ENCODE data around the gene BROX.
A peak's percentile ranks its signal among the peaks of the same experiment; 100 is the strongest.
"Not testable (repeated sequence)": the region's sequence is repeated elsewhere in the genome, so short reads cannot be mapped to it uniquely, and the experiment has no call there.

The BROX gene, protein sequence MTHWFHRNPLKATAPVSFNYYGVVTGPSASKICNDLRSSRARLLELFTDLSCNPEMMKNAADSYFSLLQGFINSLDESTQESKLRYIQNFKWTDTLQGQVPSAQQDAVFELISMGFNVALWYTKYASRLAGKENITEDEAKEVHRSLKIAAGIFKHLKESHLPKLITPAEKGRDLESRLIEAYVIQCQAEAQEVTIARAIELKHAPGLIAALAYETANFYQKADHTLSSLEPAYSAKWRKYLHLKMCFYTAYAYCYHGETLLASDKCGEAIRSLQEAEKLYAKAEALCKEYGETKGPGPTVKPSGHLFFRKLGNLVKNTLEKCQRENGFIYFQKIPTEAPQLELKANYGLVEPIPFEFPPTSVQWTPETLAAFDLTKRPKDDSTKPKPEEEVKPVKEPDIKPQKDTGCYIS

DNA sequence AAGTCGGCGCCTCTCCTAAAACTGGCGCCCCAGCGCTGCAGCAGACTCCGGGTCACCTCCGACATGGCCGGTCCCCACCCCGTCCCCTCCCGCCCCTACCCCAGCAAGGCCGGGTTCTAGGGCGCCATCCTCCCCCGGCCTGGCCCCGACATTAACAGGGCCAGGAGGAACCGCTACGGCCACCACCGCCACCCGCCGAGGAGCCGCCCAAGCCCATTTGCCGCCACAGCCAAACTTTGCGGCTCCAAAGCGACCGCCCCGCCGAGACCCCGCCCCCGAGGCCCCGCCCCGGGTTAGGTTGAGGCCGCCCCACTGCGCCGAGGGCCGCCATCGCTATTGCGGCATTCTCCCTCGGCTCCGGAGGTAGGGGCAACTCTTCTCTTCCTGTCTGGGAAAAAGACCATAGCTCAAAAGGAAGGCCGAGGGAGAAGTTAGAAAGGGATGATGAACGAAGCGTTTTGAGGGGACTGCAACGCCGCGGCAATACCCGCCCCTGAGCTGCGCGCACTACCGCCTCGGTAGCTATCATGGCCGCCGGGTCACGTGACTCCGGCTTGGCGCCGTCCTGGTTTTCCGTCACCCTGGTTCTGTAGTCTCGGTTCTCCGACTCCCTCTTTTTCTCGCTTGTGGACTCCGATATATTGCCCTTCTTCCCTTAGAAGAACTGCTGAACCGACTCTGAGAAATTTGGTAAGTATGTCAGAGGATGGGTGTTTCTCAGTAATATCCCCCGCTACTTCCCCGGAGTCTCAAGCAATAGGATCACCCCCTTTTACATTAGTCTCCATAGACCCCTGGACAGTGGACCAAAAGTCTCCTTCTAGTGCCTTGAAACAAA is at the start of gene BROX, which contains the start of gene AIDA:
BROX (plus strand) TSS at position 312 of the 838 bp plus-strand sequence. CDS start 3,136 bp downstream, outside the sequence.
AIDA (minus strand) TSS at position 239 of the 838 bp plus-strand sequence; CDS start at position 65, 174 bp downstream.
- DNase-seq, result peak; percentile 98

DNA sequence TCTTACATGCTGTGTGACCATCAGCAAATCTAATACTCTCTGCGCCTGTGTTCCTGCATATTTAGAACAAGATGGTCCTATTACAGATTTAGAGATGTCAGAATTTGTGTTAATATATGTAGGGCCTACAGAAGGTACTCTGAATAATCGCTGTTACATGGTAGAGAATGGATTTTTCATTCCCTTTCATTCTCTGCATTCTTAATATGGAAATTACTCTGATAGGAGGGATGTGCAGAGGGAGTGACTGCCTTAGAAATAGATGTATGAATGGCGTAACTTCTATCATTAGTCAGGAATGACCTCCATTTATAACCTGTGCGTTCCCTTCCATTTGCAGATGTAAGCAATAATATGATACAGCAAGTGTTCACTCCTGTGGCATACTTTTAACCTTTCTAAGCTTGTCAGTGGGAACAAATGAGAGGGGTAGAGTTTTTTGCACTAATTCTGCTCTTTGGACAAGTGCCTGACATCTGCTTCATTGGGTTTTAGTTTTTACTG is 48.9 kb upstream of the BROX start:
- DNase-seq, result no peak

DNA sequence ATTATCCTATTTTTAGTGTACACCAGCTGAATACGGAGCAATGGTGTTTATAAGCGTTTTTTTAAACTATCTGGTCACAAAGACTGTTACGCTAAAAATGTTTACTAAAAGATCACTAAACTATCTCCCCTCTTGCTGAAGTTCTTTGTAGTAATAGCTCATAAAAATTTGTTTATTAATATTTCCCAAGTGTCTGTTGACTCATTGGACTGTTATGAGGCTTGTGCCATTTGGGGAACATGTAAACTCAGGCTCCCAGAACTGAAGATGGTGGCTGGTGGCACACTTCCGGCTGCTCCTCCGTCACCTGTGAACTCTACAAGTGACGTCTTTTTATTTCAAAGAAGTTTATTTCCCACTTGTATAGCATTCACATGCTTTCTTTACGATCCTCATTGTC is 46.4 kb upstream of the BROX start:
- no peak for DNase-seq

DNA sequence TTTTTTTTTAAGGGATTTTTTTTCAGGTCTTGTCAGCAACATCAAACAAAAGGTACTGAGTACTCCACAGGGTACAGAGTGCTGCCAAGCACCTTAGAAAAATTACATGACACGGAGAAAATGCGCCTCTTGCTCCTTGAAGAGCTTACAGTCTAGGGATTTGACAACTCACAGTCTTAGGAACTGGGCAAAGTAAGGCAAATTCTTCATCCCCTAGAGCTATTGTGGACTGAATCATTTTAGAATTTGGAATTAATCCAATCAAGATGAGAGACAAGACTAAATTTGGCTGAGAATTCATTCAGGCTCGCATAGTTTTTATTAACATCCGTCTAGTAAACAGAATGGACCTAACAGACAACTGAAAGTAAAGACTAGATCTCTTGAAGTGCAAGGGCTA is 44.2 kb upstream of the BROX start:
- DNase-seq, result not testable (repeated sequence)

DNA sequence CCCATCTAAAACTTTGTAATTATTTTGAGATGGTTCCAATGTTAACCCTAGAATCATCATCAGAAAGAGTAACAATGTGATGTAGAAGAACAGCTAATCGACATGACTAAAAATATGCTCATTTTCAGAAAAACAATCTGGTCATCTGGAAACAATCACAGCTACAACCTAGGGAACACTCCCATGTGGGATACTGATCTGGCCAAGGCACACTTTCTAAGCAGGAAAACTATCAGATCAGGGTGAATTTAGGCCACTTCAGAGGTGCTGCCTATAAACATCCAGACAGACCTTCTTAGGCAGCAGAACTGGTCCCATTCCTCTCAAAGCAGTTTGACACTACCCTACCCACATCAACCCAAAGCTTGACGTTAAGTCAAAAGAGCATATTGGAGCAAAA is 43.3 kb upstream of the BROX start:
- not testable (repeated sequence) for DNase-seq

DNA sequence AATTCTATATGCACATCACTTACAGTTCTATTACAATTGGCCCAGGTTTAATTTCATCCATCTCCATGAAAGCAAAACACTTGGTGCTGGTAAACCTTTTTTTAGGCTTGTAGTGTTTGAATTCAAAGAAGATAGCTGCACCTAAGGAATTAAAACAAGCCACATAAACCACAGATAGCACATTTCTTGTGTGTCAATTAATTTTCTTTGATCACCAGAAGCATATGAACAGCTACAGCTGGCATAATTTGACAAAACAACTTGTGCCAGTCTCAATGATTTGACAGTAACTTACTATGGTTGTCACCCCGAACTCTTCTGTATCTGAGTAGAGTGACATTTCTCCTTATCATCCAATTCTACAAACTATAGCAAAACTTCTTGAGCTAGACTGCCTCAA is 42.3 kb upstream of the BROX start:
- no peak for DNase-seq

DNA sequence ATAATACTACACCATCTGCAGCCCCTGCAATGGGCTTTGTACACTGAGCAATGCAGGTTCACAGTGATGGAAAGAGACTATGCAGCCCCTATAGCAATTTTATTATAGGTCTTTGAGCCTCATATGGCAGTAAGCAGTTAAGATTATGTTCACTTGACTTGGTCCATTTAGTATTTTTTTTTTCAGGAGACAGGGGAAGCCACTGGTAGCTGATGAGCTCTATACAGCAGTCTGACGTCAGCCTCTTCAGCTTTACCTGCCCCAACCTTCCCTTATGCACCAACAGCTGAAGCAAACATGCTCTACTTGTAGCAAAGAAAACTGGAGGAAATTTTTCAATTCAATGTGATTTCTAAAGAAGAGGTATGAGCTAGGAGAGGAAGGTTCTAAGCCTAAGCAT is 32.3 kb upstream of the BROX start:
- no peak for DNase-seq

DNA sequence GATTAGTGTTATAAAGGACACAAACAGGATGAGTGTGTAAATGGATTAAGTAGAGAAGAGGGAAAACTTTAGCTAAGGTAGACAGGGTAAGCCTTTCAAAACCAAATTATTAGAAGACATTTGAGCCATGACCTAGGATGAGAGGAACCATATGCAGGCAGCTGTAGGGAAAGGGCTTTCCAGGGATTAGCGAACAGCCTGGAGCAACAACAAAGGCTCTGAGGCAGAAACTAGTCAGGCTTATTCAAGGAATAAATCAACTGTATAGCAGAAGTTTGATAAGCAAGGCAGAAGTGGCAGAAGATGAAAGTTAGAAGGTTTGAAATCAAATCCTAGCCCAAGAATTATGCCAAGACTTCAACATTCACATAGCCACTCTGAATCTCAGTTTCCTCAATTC is 21.3 kb upstream of the BROX start:
- no peak for DNase-seq

DNA sequence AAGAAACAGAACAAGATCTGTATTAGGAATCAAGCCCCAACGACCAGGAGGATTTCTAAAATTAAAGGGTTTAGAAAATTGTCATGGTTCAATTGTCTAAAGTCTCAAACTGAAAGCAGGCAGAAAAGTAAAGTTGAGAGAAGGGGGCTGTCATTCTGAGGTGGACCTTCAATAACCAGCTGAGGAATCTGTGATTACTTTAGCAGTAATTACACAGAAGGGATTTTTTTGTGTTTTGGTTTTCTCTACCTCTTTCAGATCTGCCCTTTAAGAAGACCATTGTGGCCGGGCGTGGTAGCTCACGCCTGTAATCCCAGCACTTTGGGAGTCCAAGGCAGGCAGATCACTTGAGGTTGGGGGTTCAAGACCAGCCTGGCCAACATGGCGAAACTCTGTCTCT is 17.4 kb upstream of the BROX start:
- DNase-seq, result no peak

DNA sequence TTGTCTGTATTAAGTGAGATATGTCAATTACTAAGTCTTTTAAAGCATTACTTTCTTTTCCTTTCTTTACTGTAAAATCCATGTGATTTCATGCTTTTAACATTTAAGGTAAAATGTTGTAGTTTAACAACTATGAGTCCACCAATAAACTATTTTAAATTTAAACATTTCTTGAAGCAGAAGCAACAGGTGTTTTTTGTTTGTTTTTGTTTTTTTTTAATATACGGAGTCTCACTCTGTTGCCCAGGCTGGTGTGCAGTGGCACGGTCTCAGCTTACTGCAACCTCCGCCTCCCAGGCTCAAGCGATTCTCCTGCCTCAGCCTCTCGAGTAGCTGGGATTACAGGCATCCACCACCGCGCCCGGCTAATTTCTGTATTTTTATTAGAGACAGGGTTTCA is 15.6 kb upstream of the BROX start:
- DNase-seq, result no peak

DNA sequence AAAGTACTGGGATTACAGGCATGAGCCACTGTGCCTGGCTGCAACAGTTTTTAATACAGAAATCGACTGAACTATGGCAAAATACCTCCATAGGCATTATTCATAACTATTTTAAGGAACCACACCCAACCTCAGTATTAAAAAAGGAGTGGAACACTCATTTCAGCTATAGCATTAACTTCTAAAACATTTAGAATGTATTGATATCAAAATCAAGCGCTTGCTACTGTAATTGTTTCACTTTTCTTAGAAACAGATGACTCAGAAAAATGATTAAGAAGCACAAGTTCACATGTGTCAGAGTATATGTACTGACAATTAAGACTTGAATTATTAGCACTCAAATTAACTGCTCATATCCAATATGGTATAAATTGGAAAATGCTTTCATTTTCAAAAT is 15.2 kb upstream of the BROX start:
- no peak for DNase-seq

DNA sequence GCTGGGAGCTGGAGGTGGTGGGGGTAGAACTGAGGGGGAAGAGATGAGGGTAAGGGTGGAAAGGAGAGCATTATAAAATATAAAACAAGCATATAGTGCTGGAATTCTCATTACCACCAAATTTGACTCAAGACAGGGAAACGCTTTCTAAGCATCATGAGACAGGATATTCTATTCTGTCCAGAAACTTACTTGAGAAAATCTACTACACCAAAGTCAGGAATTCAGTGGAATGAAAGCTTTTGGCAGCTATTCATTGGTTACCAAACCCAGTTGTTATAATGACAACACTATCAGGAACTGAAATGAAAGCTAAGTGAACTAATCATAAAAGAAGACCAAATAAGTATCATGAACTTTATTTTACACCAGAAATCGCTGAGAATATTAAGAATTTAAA is 14.5 kb upstream of the BROX start:
- no peak for DNase-seq

DNA sequence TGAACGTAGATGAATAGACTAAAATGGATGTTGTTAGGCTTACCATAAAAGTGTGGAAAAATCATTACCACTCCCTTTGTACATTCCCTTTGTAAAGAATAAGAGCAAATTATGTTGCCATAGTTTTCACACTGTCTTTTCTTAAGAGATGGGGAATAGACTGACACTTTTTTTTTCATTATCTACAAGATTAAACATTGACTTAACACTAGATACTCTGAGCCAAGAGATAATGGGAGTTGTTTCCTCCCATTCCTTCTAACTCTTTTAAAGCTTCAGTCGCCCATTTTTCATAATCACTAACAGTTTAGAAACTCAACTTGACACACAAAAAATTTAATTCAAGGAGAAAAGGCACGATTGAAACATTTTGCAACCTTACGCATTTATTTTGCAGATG is 10.2 kb upstream of the BROX start:
- no peak for DNase-seq

DNA sequence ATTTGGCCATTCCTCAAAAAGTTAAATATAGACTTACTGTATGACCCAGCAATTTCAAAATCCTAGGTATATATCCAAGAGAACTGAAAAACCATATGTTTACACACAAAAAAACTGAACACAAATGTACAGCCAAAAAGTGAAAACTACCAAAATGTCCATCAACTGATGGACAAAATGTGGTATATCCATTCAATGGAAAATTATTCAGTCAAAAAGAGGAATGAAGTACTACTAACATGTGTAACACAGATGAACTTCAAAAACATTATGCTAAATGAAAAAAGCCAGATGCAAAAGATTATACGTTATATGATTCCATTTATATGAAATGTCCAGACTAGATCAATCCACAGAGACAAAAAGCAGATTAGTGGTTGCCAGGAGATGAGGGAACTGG is 8.1 kb upstream of the BROX start:
- no peak for DNase-seq

DNA sequence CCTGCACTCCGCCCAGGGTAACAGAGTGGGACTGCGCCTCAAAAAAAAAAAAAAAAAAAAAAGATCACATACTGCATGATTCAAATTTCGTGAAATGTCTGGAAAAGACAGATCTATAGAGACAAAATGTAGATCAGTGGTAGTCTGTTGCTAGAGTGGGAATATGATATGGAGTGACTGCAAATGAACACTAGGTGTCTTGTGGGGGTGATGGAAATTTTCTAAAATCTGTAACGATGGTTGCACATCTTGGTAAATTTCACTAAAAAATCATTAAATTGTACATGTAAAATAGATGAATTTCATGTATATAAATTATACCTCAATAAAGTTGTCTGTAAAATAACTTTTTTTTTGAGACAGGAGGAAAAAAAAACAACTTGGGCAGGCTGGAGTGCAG is 5.5 kb upstream of the BROX start:
- no peak for DNase-seq

DNA sequence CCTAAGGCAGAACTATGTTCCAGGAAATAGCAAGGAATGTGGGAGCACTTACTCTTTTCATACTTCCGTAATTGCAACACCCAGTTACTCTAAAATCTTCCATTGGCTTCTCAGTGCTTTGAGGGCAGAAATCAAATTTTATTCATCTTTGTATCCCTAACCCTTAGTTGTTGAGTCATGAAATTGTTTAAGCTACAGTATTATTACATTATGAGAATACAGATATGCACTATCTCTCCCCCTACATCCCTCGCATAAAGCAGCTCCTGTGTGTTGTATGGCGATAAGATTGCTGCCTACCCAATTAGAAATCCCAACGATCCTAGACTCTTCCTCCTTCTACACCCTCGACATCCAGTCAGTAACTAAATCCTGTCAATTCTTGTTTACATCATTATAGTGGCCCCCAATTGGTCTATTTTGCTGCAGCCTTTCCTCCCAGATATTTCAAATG is 2.6 kb upstream of the BROX start:
- no peak for DNase-seq

DNA sequence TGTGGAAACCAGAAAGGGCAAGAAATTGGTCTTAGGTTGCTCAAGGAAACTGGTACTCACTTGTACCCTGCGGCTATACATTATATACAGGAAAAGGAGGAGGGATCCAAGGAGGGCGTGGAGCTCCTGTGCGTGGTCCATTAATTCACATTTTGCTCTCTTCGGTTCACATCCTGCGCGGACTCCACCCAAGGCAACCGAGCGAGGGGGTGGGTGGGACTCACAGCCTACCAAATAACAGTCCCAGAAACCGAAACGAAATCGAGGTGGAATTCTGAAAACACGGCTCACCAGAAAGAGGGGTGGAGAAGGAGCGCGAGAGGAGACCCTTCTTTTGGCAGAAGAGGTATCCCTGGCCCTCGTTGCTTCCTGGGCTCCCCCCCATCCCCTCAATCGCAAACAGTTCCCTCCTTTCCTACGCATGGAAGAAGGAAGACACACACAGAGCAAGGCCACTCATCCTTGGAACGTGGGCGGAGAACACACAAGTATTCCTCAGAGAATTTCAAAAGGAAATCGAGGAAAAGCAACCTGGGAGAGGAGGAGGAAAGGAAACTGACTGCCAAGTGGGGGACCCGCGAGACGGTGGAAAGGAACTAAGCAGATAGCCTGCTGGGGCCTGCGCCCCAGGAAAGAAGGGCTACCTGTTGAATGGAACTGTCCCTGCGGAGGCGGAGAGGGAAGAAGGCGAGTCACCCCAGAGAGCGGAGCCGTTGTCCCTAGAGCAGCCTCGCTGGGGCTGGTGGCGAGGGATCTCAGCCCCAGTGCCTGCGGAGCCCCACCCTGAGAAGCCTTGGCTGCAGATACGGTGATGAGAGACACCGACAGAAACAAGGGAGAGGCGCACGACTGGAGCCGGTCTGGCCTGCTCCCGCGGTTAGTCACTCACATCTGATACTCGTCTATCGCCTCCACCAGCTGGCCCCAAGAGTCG is 778 bp upstream of the BROX start:
- peak; percentile 59 for DNase-seq

DNA sequence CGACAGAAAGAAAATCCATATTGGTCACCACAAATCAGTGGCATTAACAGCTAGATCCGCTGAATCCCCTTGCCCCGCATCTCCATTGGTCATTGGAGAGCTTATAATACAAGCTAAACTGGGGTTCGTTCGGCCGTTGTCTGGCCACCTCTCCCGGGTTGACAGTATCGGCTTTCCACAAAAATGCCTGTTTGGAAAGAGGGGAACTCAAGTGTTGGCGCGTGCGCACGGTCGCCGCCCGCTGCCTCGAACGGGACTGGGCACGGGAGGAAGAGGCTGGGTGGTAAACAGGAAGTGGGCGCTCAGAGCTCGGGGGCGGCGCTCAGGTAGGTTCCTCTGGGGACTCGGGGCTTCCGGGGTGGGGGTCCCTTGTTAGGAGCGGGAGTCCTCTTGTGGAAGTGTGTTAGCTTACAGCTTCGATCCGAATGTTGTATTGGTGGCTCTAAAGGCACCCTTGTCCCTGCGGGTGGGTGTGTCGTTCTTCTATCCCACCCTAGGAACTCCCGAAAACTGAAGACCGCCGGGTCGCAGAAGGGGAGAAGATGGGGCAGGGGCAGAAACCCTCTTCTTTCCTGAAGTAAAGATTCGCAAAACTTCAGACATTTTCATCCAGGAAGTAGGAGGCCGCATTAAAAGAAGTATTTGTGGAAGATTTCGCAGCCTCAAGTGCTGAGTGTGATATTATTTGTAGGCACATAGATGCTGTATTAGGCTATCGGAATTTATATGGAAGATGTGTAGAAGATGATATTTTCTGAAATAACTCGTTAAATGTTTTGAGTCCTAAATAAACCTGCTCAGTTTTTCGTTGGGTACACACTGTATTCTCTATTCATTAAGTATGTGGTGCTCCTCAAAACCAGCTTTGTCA is 962 bp downstream of the BROX start:
- peak; percentile 91 for DNase-seq

DNA sequence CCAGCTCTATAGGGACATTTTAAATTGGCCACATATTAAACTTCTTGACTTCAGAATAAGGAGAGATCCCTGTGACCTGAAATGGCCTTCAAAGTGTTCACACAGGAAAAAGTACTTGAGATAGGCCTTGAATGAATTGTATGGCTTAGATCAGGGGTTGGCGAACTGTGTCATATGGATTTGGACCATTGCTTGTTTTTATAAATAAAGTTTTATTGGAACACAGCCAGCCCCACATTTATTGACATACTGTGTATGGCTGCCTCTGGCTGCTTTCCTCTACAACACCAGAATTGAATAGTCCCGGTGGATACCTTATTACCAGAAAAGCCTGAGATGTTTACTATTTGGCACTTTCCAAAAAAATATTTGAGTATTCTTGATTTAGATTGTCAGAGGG is 4.0 kb downstream of the BROX start:
- no peak for DNase-seq

DNA sequence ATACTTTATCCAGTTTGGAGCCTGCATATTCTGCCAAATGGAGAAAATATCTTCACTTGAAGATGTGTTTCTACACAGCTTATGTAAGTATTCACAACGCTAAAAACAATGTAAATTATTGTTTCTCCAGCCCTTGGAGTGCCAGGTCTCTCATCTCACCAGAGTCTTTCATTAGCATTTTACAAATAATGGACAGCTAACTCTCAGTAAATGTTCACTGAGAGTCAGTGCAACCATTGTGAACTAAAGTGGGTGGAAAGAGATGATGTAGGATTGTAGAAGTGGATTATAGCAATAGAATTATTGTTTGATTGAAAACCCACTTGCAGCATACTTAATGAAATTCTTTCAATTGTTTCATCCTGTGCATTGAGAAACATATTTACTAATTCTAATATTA is 16.4 kb downstream of the BROX start:
- no peak for DNase-seq

DNA sequence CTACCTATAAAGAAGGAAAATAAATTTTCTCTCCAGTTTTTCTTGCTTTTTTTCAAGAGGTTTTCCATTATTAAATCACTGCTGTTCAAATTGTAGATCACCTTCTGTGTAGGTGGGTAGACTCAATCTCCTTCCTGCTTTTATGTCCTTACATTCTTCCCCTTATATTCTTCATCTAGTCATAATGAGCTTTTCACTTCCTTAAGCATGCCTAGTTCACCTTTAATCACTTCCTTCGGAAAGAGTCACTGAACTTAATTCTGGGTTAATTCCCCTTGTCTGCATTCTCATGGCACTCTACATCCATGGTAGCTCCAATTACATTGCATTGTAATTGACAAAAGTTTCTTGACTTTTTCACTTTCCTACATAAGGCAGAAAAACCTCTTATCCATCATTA is 18.5 kb downstream of the BROX start:
- DNase-seq, result no peak

Data from activated CD8-positive, alpha-beta memory T cell treated with anti-CD3 and anti-CD28 coated beads, Interleukin-2, amount 50 U/mL, for 4 hours (primary cell).